Measurements from ENCODE around the gene MT1E.
"Not testable (repeated sequence)": the region's sequence is repeated elsewhere in the genome, so short reads cannot be mapped to it uniquely, and the experiment has no call there.

MT1E gene

GRCh38 chr16:56580391-56581048 is 45.1 kb upstream of the MT1E start:
- Histone ChIP-seq H3K79me2 (ENCODE audit: low read length) (no peaks in the 10 kb centered on the region), H3K4me2 (ENCODE audit: low read depth, low read length) (no peak overlapping the region), H2AFZ (ENCODE audit: low read length) (no peak overlapping the region), H3K4me1 (ENCODE audit: low read length) (peaks cover 8% of the 10 kb centered on the region), H3F3A (ENCODE audit: insufficient read depth, low read length) (no peaks in the 10 kb centered on the region), H3K27me3 (replicated peaks; ENCODE audit: insufficient read depth, low read length) (0 out of 2 replicates have a peak, but pooled peaks cover under 1% of the 10 kb centered on the region), H3K9me3 (replicated peaks; ENCODE audit: insufficient read depth, low read length) (no peaks in the 10 kb centered on the region), H3K4me3 (ENCODE audit: low read length) (no peak overlapping the region), H3K9ac (ENCODE audit: low read length) (no peak overlapping the region), H3K36me3 (replicated peaks; ENCODE audit: insufficient read depth, low read length) (no peaks in the 10 kb centered on the region), H3K27ac (ENCODE audit: low read length) (no peak overlapping the region), H4K20me1 (ENCODE audit: insufficient read depth, low read length) (no peaks in the 10 kb centered on the region), H3K9me2 (replicated peaks; ENCODE audit: insufficient read depth, low read length) (no peaks in the 10 kb centered on the region)
- no peak for TF ChIP-seq EZH2phosphoT487 (IDR thresholded peaks at IDR 0.05; ENCODE audit: low read length)
- TF ChIP-seq CTCF (IDR thresholded peaks at IDR 0.05; ENCODE audit: low read length): no peak
- TF ChIP-seq EZH2 (optimal IDR thresholded peaks at IDR 0.05; ENCODE audit: low read depth, low read length): no peak
- no peak for DNase-seq

- not testable (repeated sequence) for H2AFZ ChIP-seq (ENCODE audit: low read length); H3K27ac ChIP-seq (ENCODE audit: low read length); H3K36me3 ChIP-seq (replicated peaks; ENCODE audit: insufficient read depth, low read length); H3K9ac ChIP-seq (ENCODE audit: low read length); H3F3A ChIP-seq (ENCODE audit: insufficient read depth, low read length); DNase-seq; H3K79me2 ChIP-seq (ENCODE audit: low read length); H3K9me3 ChIP-seq (replicated peaks; ENCODE audit: insufficient read depth, low read length); H3K9me2 ChIP-seq (replicated peaks; ENCODE audit: insufficient read depth, low read length); H3K4me2 ChIP-seq (ENCODE audit: low read depth, low read length); H3K4me1 ChIP-seq (ENCODE audit: low read length); H3K4me3 ChIP-seq (ENCODE audit: low read length); H4K20me1 ChIP-seq (ENCODE audit: insufficient read depth, low read length)
- peaks cover 16% of the 10 kb centered on the region; the same call in 1 of the 2 replicates for H3K27me3 ChIP-seq (replicated peaks; ENCODE audit: insufficient read depth, low read length)
Observed at GRCh38 chr16:56582911-56583310, 42.7 kb upstream of the MT1E start.

- Histone ChIP-seq H3K4me3 (ENCODE audit: low read length) (no peak overlapping the region), H4K20me1 (ENCODE audit: insufficient read depth, low read length) (no peaks in the 10 kb centered on the region), H2AFZ (ENCODE audit: low read length) (no peak overlapping the region), H3K27ac (ENCODE audit: low read length) (no peak overlapping the region), H3K4me2 (ENCODE audit: low read depth, low read length) (no peak overlapping the region), H3K9me2 (replicated peaks; ENCODE audit: insufficient read depth, low read length) (no peaks in the 10 kb centered on the region), H3K9me3 (replicated peaks; ENCODE audit: insufficient read depth, low read length) (no peaks in the 10 kb centered on the region), H3K79me2 (ENCODE audit: low read length) (no peaks in the 10 kb centered on the region), H3K4me1 (ENCODE audit: low read length) (no peaks in the 10 kb centered on the region), H3K27me3 (replicated peaks; ENCODE audit: insufficient read depth, low read length) (peaks cover 20% of the 10 kb centered on the region; the same call in 1 of the 2 replicates), H3K9ac (ENCODE audit: low read length) (no peak overlapping the region), H3K36me3 (replicated peaks; ENCODE audit: insufficient read depth, low read length) (no peaks in the 10 kb centered on the region), H3F3A (ENCODE audit: insufficient read depth, low read length) (no peaks in the 10 kb centered on the region)
- DNase-seq: no peak
- TF ChIP-seq EZH2phosphoT487 (IDR thresholded peaks at IDR 0.05; ENCODE audit: low read length) (no peak), CTCF (IDR thresholded peaks at IDR 0.05; ENCODE audit: low read length) (no peak), EZH2 (optimal IDR thresholded peaks at IDR 0.05; ENCODE audit: low read depth, low read length) (no peak)
Observed at GRCh38 chr16:56583351-56584168, 42.0 kb upstream of the MT1E start.

GRCh38 chr16:56584276-56584675 is 41.3 kb upstream of the MT1E start:
- no peak for DNase-seq
- H3K4me1 ChIP-seq (ENCODE audit: low read length): no peaks in the 10 kb centered on the region
- H3K9me2 ChIP-seq (replicated peaks; ENCODE audit: insufficient read depth, low read length): no peaks in the 10 kb centered on the region
- H3K4me2 ChIP-seq (ENCODE audit: low read depth, low read length): no peak overlapping the region
- H3K9ac ChIP-seq (ENCODE audit: low read length): no peak overlapping the region
- no peaks in the 10 kb centered on the region for H4K20me1 ChIP-seq (ENCODE audit: insufficient read depth, low read length)
- no peak overlapping the region for H3K4me3 ChIP-seq (ENCODE audit: low read length)
- no peaks in the 10 kb centered on the region for H3K36me3 ChIP-seq (replicated peaks; ENCODE audit: insufficient read depth, low read length)
- H3K9me3 ChIP-seq (replicated peaks; ENCODE audit: insufficient read depth, low read length): no peaks in the 10 kb centered on the region
- H3K79me2 ChIP-seq (ENCODE audit: low read length): no peaks in the 10 kb centered on the region
- TF ChIP-seq EZH2 (optimal IDR thresholded peaks at IDR 0.05; ENCODE audit: low read depth, low read length): no peak
- peaks cover 25% of the 10 kb centered on the region for H3K27me3 ChIP-seq (replicated peaks; ENCODE audit: insufficient read depth, low read length)
- no peak overlapping the region for H2AFZ ChIP-seq (ENCODE audit: low read length)
- no peaks in the 10 kb centered on the region for H3F3A ChIP-seq (ENCODE audit: insufficient read depth, low read length)
- no peak overlapping the region for H3K27ac ChIP-seq (ENCODE audit: low read length)
